Spleen (tissue), 7 donors: ENCODE results near the gene PARD6A.

Experiments
- CTCF ChIP-seq, 11 experiments: fragments of 200-600 bp in 7 of 11; fragments of 450-650 bp in 4 of 11; sonication (generic) in 4 of 11; IDR thresholded peaks in 8 of 11; conservative IDR thresholded peaks in 3 of 11; 1 replicate in 7 of 11; 2 replicates in 4 of 11; pipeline versions ENCODE4 v1.4.0 to v1.8.0; 2016 to 2021; ENCODE audit warnings: antibody characterized with exemption in 11 of 11, inconsistent platforms in 4 of 11, mild to moderate bottlenecking in 1 of 11
- POLR2A ChIP-seq, 3 donors: fragments of 450-650 bp; IDR thresholded peaks; one replicate each; pipeline ENCODE4 v1.5.1; 2017; ENCODE audit warnings: antibody characterized with exemption in 3 of 3, mild to moderate bottlenecking in 1 of 3
- donor health status: DM: no; HTN: no; CAD: no; lungs with moderate emphysema.
- donor health status: DM: no; HTN: no; CAD: no.
- donor health status: DM: no; HTN: no; CAD: no.

- TF ChIP-seq CTCF (IDR thresholded peaks at IDR 0.05 in 8 of 11, conservative IDR thresholded peaks at IDR 0.05 in 3 of 11) (no peak), POLR2A (IDR thresholded peaks at IDR 0.05) (no peak)
Observed at GRCh38 chr16:67658849-67659674, 1.7 kb upstream of the PARD6A start.
